GM21529 (cell line): Measurements from ENCODE around the gene ABHD12B.

Experiments
- ATAC-seq: cut with Tn5 transposase; IDR thresholded peaks from one replicate; pipeline ENCODE4 v1.9.1; 2021; ENCODE audit not compliant: unreplicated experiment

Gene ABHD12B, protein sequence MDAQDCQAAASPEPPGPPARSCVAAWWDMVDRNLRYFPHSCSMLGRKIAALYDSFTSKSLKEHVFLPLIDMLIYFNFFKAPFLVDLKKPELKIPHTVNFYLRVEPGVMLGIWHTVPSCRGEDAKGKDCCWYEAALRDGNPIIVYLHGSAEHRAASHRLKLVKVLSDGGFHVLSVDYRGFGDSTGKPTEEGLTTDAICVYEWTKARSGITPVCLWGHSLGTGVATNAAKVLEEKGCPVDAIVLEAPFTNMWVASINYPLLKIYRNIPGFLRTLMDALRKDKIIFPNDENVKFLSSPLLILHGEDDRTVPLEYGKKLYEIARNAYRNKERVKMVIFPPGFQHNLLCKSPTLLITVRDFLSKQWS

DNA sequence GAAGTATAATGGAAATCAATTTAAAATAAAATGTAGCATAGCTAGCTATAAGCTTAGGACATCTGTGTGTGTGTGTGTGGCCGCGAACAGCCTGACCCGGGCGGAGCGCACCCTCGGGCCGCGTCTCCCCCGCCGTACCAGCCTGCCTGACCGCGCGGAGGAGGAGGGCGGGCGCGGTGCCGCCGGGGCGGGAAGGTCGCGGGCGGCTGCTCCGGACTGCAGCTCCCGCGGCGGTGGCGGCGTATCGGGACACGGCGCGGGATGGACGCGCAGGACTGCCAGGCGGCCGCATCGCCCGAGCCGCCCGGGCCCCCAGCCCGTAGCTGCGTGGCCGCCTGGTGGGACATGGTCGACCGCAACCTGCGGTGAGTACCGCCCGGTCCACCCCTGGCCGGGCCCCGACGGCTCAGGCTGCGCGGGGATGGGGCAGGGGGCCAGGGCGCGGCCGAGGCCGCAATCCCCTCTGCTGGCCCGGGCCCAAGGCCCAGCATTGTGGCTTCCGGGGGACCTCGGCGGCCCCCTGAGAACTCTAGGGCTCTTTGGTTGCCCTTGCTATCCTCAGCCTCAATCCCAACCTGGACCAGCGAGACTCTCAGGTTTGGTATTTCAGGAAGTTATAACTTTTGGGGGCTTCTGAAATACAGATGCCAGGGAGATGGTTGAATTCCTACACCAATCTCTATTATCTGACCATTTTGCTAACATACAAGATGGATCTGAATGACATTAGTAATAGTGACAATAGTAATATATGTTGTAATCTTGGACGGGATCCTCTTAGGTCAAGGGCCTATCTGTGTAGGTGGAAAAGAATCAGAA lies at the start of gene ABHD12B:
ABHD12B (plus strand) TSS at position 140 of the 819 bp plus-strand sequence; CDS start at position 262, 122 bp downstream.
- ATAC-seq: no peak

DNA sequence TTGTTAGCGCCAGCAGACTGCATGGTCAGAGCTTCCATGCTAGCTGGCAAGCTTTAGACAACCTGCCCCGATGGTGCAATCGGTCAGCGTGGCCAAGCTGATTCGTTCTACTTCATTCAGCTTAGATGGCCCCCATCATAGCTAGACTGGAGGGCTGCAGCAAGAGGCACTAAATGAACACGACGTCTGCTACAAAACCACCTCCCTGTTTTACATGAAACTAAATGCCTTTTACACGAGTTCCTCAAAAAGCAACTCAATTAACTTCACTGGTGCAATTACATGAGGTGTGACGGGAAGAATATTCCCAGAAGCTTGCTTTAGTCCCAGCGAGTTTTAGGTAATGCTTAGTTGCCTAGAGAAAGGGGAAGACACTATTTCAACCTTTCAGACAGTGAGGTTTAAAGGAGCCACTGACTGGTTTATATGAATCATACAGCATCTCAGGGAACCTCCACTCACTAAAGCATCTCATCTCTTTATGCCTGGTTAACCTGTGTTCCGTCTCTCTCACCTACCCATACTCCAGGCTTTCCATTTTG lies 49.3 kb upstream of the ABHD12B start:
- peak; percentile 25 for ATAC-seq

DNA sequence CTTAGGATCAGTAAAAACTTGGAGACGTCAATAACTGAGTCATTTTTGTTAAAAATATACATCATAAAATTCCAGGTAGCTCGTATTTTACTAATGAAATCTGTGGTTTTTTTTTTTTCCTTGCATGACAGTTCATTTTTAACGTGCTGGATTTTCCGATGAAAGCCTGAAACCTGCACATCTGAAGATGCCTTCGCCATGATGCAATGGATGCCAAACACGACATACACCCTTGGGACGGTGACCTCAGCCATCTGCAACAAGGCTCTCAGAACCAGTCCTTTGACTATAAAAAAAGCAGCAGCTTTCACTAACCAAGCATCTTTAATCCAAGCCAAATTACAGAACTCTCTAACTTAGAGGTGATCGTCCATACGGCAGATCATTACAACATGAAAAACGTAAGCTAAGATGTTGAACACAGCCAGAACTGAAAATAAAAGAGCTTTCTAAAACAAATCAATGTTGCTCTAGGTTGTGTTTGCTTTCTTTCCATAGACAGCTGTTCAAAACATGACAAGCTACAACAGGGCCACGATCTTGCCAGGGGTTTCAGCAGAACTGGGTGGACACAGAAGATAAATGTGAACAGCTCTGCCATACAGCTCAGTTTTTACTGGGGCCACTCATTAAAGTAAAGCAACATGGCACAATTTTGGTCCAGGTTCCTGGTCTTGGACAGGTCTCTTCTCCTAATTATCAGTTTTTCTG lies 48.6 kb upstream of the ABHD12B start:
- peak; percentile 13 for ATAC-seq

DNA sequence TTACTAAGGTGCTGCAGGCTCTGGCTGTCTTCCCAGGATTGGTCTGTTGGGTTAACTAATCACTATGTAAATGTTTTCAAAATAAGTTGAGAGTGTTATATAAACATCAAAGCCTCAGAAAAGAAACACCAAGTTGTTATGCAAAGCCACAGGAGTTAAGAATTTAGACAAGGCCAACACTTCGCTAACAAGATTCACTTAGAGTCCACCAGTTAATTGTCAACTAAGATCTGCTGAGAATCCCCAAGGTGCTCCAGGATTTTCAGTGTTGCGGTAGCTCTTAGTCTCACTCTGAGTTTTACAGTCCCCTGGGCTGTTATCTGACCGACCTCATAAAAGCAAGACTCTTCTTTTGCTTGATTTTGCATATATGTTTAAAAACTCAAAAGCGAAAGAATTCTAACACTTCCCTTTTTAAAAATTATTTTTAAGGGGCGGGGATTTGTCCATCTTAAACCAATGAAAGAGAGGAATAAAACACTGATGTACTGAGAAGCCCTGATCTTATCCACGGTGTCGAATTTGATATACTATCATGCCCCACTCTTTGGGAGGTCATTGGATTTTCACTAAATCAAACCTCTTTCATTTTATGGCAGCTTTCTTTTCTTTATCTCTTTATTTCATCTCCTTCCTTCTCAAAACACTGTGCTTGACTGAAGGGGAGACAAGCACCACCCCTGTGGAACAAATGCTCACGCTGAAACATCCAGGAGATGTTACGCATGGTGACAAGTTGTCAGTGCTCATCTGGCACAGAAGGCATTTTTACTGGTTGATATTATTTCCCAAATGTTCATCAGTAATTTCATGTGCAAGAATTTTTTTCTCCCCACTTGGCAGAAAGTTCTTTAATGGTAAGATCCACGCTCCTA lies 47.9 kb upstream of the ABHD12B start:
- peak; percentile 73 for ATAC-seq

DNA sequence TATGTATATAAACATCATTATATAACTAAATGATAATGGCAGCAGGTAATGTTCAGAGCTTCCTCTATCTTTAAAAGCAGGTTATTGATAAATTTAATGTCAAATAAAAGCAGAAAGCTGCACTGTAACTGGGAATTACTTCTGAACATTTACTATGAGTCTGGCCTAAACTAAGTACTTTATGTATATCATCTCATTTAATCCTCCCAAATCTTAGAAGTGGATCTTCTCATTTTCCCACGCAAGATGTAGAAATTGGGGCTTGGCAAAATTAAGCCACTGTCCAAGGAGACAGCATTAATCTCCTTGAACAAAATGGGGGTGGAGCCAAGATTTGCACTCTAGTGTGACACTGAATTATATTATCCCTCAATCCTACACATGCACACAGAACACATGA lies 46.5 kb upstream of the ABHD12B start:
- no peak for ATAC-seq

DNA sequence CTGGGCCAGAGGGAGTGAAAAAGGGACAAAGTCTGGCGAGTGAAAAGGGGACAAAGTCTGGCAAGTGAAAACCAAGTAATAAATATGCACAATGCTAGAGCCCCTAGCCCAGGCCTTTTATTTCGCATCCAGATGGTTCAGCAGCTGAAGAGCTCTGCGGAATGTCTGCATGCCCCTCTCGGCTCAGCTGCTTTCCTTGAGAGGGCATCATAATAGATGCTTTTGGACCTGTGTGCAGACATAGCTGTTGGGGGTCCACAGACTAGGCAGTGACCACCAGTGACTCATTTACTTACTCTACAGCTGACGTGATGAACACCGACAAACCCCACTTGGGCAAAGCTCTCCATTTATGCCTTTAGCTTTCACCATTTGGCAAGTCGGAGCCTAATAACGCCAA lies 45.2 kb upstream of the ABHD12B start:
- ATAC-seq: no peak

DNA sequence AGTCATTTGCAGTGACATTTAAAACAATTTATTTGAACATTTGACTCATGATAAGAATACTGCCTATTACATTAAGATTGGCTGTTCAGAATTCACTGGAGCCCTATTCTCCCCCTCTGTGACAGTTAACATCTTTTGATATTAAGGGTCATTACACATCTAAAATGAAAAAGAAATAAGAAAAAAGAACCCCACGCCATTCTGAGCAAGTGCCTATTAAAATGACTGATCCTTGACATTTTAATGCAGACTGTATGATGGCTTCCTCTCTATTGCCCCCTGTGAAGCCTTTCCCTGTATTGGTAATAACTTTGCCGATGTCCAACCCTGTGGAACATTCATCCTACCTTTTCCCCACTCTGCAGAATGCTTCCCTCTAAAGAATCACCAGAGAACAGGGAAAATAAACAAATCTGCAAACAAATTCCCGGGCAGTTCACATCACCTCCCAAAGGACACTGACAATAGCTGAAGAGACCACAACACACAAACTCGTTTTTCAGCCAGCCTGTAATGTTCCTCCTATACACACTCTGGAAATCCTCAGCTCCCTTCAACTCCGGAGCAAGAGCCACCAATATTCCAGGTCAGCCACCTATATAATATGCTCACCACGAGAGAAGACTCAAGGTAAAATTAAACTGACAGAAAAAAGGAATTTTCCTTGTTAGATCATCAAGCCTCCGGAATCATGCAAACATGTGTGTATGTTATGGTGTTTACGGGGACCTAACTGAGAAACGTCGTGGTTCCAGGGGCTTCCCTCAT lies 42.9 kb upstream of the ABHD12B start:
- ATAC-seq: no peak

DNA sequence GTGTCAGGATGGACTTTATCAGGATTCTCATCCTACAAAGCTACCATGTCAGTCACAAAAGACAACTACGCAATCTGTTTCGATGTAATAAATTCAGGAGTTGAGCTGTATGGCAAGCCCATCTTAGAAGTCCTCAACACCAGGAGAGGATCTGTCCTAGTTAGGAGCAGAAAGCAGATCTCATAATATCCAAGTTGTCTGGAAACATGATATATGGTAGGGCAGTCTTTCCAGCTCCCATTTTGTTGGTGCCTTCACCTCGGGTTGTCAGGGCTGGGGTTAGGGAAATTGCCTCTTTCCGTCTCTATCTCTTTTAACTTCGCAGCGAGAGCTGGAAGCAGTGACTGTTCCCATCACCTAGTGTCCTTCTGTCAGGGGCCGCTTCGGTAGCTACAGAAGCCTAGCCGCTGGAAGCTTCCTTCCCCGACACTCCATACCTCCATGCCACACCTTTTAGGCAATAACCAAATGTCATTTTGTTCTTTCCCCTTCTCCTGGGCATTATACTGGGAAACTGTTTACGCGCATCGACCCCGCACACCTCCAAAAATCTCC lies 42.3 kb upstream of the ABHD12B start:
- ATAC-seq: no peak

DNA sequence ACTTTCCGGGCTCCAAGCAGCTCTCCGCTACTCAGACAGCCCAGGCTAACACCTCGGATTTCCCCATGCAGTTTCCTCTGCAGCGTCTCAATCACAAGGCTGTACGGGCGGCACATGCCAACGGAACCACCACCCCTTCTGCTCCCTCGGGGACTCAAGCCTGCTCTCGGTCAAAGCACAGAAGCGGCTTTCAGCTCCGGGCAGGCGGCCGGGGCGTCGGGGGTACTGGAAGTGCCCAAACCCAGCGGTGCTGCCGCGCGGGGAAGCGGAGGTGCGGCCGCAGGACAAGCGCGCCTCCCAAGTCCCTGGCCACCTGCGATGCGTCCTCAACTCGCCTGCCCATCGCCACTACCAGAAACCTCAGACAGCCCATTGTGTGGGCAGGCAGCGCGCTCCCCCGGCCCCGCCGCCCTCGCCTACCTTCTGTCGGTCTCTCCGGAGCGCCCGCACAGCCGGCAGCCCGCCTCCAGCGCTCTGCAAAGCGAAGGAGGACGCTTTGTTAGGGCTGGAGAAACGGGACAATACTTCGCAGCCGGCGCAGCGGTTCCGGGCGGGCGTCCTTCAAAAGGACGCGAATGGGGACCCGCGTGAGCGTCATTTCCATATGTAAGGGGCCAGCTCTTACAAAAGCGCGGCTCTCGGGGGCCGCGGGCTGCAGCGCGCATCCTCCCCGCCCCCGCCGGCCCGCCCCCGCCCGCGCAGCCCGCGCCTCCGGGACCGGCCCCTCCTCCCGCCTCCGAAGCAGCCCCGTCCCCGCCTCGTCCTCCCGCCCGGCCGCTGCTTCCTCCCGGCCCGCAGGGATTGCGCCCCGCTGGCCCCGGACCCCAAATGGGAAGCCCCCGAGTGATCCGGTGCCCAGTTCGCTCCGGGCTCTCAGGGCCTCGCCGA lies 41.6 kb upstream of the ABHD12B start:
- peak; percentile 42 for ATAC-seq

DNA sequence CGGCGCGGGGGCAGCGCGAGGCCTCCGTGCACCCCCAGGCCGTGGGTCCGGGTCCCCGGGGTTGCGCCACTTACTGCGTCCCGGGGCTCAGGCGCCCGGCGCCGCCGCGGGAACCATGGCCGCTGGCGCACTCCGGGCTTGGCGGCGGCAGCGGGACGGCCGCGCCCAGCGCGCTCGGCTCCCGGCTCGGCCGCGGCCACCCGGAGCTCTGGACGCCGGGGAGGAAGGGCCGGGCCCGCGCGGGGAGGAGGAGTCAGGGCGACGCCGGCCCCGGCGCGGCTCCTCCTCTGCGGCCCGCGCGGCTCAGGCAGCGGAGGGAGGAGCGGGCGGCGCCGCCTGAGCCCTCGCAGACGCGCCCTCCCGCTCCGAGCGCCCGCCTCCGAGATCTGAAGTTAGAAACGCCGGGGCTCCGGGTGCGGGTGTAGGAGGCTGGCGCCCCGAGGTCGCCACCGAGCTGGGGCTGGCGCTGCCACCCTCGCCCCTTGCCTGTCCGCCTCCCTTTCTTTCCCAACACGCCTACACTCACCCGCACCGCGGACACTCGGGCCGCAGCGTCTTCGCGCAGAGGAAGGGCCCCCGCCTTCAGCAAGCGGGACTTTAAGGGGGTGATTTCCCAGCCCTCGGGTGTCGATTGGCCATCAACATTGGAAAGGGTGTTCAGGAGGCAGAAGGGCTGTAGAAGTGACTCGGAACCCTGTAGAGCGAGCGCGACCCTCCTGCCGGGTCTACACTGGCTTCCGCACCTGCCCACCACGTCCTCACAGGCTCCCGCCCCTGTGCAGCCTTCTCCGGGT lies 40.7 kb upstream of the ABHD12B start, which contains the start of gene NIN:
NIN (minus strand) TSS at position 231 of the 794 bp plus-strand sequence. CDS start 9,106 bp downstream, outside the sequence.
- ATAC-seq: peak; percentile 78

DNA sequence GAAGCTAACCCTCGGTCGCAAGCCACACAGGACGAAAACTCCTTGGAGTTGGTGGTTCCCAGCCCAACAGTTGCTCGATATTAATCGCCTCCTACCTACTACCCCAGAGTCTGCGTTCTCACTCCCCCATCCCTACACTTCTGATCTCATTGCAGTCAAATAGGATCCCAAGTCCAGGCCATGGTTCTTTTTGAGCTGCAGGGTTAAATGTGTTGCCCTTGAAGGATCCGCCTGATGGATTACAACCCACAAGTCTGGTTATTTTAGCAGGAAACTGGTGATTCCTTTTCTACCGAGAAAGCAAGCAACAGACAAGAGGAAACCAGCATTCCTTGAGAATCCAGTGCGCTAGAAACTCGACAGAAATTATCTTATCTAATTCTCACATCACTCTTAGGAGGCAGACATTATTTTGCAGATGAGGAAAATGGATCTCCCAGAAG lies 40.1 kb upstream of the ABHD12B start:
- ATAC-seq: no peak

DNA sequence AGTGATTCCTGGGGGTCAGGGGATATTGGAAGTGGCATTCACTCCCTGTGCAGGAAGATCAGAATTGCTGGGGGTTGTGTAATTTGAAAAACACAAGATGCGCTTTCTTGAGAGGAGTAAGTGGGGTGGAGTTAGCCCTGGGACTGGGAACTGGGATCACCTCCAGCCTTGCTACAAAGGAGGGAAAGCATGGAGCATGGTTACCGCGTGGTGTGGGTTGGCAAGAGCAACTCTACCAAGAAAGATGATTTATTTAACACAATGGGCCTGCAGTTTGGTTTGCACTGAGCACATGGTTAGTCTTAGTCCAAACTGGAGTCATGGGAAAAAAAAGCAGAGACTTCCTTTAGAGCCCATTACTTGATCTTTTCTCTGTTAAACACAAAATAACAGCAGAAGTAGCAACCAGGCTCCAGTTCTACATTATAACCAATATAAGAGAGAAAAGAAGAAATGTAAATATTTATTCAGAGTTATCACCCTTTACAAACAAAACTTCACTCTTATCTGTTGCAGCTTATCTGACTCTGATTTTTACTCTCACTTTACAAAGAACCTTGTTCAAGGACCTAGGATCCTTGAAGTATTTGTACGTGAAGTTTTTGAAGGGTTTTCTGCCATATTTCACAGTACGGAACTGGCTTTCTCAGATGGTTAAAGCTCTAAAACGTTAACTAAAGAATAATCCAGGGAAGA lies 38.8 kb upstream of the ABHD12B start:
- ATAC-seq: no peak

DNA sequence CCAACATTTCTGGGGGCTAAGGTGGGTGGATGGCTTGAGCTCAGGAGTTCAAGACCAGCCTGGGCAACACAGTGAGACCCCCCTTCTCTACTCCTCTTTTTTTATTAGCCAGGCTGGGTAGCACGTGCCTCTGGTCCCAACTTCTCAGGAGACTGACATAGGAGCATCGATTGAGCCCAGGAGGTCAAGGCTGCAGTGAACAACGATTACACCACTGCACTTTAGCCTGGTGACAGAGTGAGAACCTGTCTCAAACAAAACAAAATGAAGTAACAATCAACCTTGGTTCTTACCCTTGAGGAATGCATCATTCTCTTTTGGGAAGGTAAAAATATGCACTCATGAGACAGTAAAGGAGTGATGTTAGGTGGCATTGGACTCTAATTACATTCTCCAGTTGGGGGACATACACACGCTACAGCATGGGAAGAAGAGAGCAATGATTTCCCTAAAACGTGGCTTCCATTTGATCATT lies 37.0 kb upstream of the ABHD12B start:
- no peak for ATAC-seq

DNA sequence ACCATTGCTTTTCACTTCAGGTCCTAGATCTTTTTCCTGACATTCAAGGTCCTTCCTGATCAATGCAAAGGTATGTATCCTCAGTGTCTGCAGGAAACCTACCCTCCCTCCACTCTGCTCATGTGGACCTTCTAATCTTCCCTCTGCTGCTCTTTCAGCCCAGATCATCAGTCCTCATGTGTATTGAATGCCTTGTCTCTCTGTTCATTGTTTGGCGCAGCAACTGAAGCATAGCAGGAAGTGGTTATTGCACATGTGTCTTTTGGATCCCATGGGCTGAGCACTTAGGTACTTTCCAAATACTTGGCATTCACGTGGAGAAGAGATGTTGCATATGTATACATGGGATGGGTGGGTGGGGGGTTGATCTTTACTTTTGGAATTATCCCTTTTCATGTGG lies 36.6 kb upstream of the ABHD12B start:
- peak; percentile 30 for ATAC-seq

DNA sequence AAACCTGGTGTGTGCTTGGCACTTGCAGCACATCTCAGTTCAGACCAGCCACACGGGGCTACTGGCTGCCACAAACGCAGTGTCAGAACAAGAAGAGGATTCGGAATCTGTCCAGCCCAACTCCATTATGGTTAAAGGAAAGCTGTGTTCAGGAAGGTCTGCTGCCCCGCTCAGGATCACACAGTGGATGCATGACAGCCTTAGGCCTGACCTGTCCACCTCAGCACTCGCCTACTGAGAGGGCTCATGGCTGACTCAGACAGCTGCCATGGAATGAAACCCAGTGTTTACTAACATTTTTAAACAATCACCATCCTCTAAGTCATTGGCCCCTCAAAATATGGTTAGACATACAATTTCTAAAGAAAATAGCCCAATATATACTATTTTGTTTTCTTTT lies 35.3 kb upstream of the ABHD12B start:
- ATAC-seq: no peak

DNA sequence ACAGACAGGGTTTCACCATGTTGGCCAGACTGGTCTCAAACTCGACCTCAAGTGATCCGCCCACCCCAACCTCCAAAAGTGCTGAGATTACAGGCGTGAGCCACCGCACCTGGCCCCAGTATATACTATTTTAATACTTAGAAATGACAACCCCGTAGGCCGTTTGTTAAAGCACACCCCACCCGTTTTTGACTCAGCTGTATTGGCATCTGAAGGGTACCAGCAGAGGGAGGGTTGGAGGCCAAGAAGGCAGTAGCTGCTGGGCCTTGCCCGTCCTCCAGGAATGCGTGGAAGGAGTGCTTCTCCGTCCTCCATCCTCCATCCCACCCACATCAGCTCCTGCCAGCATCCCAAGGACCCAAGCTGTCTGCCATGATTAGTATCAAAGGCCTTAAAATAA lies 34.6 kb upstream of the ABHD12B start:
- ATAC-seq: no peak
